Naive thymus-derived CD4-positive, alpha-beta T cell (primary cell): Measurements from ENCODE around the gene CD7. TPM values are rescaled to one million over a fixed set of nuclear protein-coding genes. Genes with fewer than 3 reads are reported as not detected.

Experiments
- ATAC-seq: fragments of 150-1000 bp; cut with Tn5 transposase; 2 replicates; pipeline ENCODE4 v1.10.0; 2021; ENCODE audit warnings: mild to moderate bottlenecking, moderate library complexity
- CTCF ChIA-PET: fragments of 350-600 bp; sonication (Branson Sonifier 250); formaldehyde crosslinking; loops from one replicate; lab custom pipeline; 2021; ENCODE audit warnings: antibody characterized with exemption; lab: Charles Lee
- POLR2A ChIA-PET: fragments of 350-600 bp; sonication (Branson Sonifier 250); formaldehyde crosslinking; loops from one replicate; lab custom pipeline; 2021; ENCODE audit warnings: antibody characterized with exemption, inconsistent platforms; lab: Charles Lee
- DNase-seq, 9 donors: peaks; one replicate each; pipeline versions ENCODE4 v3.0.0 to v3.0.0-alpha.2; 2020 to 2022; ENCODE audit warnings: mixed read lengths in 1 of 9
- H3K27ac ChIP-seq: one replicate; pipeline ENCODE4 v1.7.0; 2013; ENCODE audit warnings: mild to moderate bottlenecking, low read depth, low read length, moderate library complexity
- H3K27me3 ChIP-seq, 2 donors: one replicate each; pipeline ENCODE4 v1.7.0; 2013; ENCODE audit warnings: low read length in 2 of 2, mild to moderate bottlenecking in 2 of 2, moderate library complexity in 2 of 2; ENCODE audit not compliant: control insufficient read depth in 2 of 2, insufficient read depth in 2 of 2
- H3K36me3 ChIP-seq, 3 experiments: 1 replicate in 2 of 3; 2 replicates in 1 of 3; pipeline ENCODE4 v1.7.0; 2013; ENCODE audit warnings: low read length in 3 of 3, mild to moderate bottlenecking in 3 of 3, moderate library complexity in 1 of 3; ENCODE audit not compliant: insufficient read depth in 3 of 3, control insufficient read depth in 2 of 3
- H3K4me1 ChIP-seq, 2 donors: one replicate each; pipeline ENCODE4 v1.7.0; 2013; ENCODE audit warnings: low read length in 2 of 2, mild to moderate bottlenecking in 2 of 2, moderate library complexity in 1 of 2; ENCODE audit not compliant: control insufficient read depth in 2 of 2, insufficient read depth in 2 of 2
- H3K4me3 ChIP-seq: 2 replicates; pipeline ENCODE4 v1.7.0; 2013; ENCODE audit warnings: mild to moderate bottlenecking, low read length
- H3K9me3 ChIP-seq, 3 experiments: 1 replicate in 2 of 3; 2 replicates in 1 of 3; pipeline ENCODE4 v1.7.0; 2013; ENCODE audit warnings: low read length in 3 of 3; ENCODE audit not compliant: control insufficient read depth in 2 of 3
- H3K27ac Mint-ChIP-seq, 9 donors: one replicate each; pipeline ENCODE4 v1.8.0; 2020 to 2022; ENCODE audit warnings: mixed read lengths in 9 of 9, mild to moderate bottlenecking in 8 of 9, moderate library complexity in 5 of 9, inconsistent platforms in 2 of 9
- H3K27me3 Mint-ChIP-seq, 5 donors: one replicate each; pipeline ENCODE4 v1.8.0; 2021 to 2022; ENCODE audit warnings: mixed read lengths in 5 of 5, mild to moderate bottlenecking in 1 of 5
- H3K36me3 Mint-ChIP-seq, 5 donors: one replicate each; pipeline ENCODE4 v1.8.0; 2020 to 2022; ENCODE audit warnings: mixed read lengths in 5 of 5, mild to moderate bottlenecking in 3 of 5, inconsistent platforms in 1 of 5
- H3K4me1 Mint-ChIP-seq, 7 donors: one replicate each; pipeline ENCODE4 v1.8.0; 2020 to 2022; ENCODE audit warnings: mixed read lengths in 7 of 7, mild to moderate bottlenecking in 3 of 7, inconsistent platforms in 1 of 7
- H3K4me3 Mint-ChIP-seq, 10 donors: one replicate each; pipeline ENCODE4 v1.8.0; 2020 to 2022; ENCODE audit warnings: mild to moderate bottlenecking in 10 of 10, mixed read lengths in 10 of 10, moderate library complexity in 6 of 10, inconsistent platforms in 2 of 10
- H3K9me3 Mint-ChIP-seq, 11 donors: one replicate each; pipeline ENCODE4 v1.8.0; 2020 to 2022; ENCODE audit warnings: mixed read lengths in 11 of 11, mild to moderate bottlenecking in 4 of 11, inconsistent platforms in 1 of 11, moderate library complexity in 1 of 11
- intact Hi-C, 2 donors: fragments of 100-400 bp; cut with micrococcal nuclease; formaldehyde crosslinking; loops; one replicate each; pipeline ENCODE4 v1.15.1; 2023
- polyA plus RNA-seq, 2 donors: library from polyadenylated mRNA; unstranded; fragments of 300-500 nt; fragmentation: Illumina TruSeq; gene quantifications; one replicate each; pipeline ENCODE4 v1.2.3, GENCODE V29; 2021
- total RNA-seq, 6 experiments: library from RNA in 5 of 6; stranded (reverse) in 5 of 6; gene quantifications; 1 replicate in 5 of 6; 2 replicates in 1 of 6; pipeline ENCODE4 v1.2.3 and lab custom pipeline; 2021 to 2026

CD7 gene
- total and polyA plus RNA-seq, 7 experiments from 2014 or later, result 61.9 to 390 (median 169) TPM

DNA sequence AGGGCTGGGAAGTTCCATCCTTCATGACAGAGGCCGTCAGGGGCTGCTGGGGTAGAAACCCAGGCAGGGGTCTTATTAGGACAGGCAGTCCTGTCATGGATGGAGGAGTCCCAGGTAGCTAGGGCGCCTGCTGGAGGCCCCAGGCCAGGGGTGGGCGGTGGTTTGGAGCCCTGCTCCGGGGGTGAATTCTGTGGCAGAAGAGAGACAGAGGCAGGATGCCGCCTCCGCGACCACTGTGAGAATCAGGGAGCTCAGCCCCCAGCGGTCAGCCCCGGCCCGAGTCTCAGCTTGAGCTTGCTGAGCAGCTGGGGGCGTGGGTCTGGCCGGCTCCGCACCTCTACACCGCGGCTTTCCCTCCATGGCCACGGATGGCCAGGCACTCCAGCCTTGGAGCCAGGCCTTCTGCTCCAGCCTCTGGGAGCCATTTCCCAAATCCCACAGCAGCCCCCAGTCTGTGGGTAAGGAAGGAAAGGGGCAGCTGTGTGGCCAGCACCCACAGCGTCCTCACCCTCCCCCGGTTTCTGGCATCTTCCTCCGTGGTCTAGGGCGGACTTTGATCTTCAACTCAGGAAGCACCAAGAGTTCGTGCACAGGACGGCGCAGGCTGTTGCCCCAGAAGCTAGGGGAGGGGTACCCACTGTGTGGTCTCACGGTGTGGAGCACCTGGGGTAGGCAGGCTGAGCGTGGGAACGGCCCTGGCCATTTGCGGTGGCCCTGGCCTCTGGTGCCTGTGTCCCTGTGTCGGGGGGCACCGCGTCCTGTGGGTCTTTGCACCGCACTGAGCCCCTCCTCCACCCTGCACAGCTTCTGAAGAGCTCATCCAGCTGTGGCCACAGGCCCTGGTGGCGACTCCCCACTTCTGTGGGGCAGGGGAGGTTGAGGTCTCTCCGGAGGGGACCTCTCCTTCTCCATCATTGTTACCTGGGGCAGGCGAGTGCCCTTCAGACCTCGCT is 14.1 kb downstream of the CD7 start:
- ATAC-seq (peak; percentile 60), DNase-seq (peak in 8 of 9 donors; percentile 50 to 59 (median 54))
- H3K36me3 ChIP-seq, result no peaks in the 10 kb centered on the region
- peak overlapping the region; percentile 67 for H3K4me3 ChIP-seq
- H3K27me3 ChIP-seq, result no peaks in the 10 kb centered on the region
- Mint-ChIP-seq H3K9me3 (no peaks in the 10 kb centered on the region), H3K27me3 (no peaks in the 10 kb centered on the region), H3K36me3 (no peaks in the 10 kb centered on the region), H3K4me3 (peak overlapping the region; percentile 83 to 98 (median 90)), H3K4me1 (peaks cover 25 to 87% (median 67%) of the 10 kb centered on the region in 7 donors), H3K27ac (peak overlapping the region; percentile 80 to 100 (median 100))
- ChIA-PET CTCF (interaction anchor here (1.1 to 6.9 kb wide), 6 partner anchors 9 to 97 kb away, joined by 3 to 61 read pairs (median 24); partner anchors contain the start of gene CD7), POLR2A (interaction anchor here (0.5 to 12.4 kb wide), 12 partner anchors 9 to 273 kb away, joined by 3 to 237 read pairs (median 6); partner anchors contain the start of genes CD7, CSNK1D, SECTM1 and SLC16A3)
- peak overlapping the region; percentile 98 for H3K27ac ChIP-seq
- H3K9me3 ChIP-seq, result no peaks in the 10 kb centered on the region
- intact Hi-C loops, result loop anchor here (1.0 kb wide), 2 partner anchors 14 to 18 kb away; partner anchors contain the start of gene CD7 (in 2 of the 2)
- H3K4me1 ChIP-seq, result peaks cover 57 to 67% of the 10 kb centered on the region in 2 donors

DNA sequence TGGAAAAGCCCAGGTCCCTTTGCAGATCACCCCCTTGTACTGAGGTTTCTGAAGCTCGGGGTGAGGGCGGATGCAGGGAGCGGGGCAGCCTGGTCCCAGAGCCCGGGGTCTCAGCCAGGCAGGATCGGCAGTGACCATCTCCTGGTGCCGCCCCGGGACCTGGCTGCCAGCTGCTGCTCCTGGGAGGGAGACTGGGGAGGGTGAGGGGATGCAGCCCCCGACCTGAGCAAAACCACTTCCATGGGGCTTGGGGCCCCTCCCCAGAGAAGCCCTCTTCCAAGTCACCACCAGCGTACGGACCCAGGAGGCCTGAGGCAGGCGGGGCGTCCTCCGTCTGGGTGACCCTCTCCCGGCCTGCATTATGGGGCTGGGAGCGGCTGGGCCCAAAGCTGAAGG is 14.8 kb downstream of the CD7 start:
- H3K27ac ChIP-seq, result peak overlapping the region; percentile 98
- Mint-ChIP-seq H3K4me3 (peak overlapping the region; percentile 83 to 98 (median 90)), H3K27ac (peak overlapping the region; percentile 88 to 100 (median 100)), H3K36me3 (no peaks in the 10 kb centered on the region), H3K27me3 (peaks cover 0 to 3% (median 0%) of the 10 kb centered on the region in 5 donors), H3K9me3 (peaks cover 0 to 3% (median 0%) of the 10 kb centered on the region in 11 donors), H3K4me1 (peaks cover 25 to 89% (median 70%) of the 10 kb centered on the region in 7 donors)
- peak overlapping the region; percentile 67 for H3K4me3 ChIP-seq
- peaks cover 61 to 68% of the 10 kb centered on the region in 2 donors for H3K4me1 ChIP-seq
- ATAC-seq (no peak), DNase-seq (peak in 1 of 9 donors; percentile 37)
- POLR2A ChIA-PET, result interaction anchor here (0.9 to 12.4 kb wide), 9 partner anchors 9 to 272 kb away, joined by 3 to 237 read pairs (median 7); partner anchors contain the start of genes CD7, CSNK1D and SLC16A3
- H3K9me3 ChIP-seq, result no peaks in the 10 kb centered on the region
- intact Hi-C loops, result loop anchor here in 1 of 2 donors (1.0 kb wide), 2 partner anchors 15 to 19 kb away; partner anchors contain the start of gene CD7
- H3K36me3 ChIP-seq, result no peaks in the 10 kb centered on the region
- no peaks in the 10 kb centered on the region for H3K27me3 ChIP-seq
- CTCF ChIA-PET, result interaction anchor here (1.1 to 6.9 kb wide), 7 partner anchors 10 to 96 kb away, joined by 3 to 61 read pairs (median 18); partner anchors contain the start of genes CD7 and SECTM1

DNA sequence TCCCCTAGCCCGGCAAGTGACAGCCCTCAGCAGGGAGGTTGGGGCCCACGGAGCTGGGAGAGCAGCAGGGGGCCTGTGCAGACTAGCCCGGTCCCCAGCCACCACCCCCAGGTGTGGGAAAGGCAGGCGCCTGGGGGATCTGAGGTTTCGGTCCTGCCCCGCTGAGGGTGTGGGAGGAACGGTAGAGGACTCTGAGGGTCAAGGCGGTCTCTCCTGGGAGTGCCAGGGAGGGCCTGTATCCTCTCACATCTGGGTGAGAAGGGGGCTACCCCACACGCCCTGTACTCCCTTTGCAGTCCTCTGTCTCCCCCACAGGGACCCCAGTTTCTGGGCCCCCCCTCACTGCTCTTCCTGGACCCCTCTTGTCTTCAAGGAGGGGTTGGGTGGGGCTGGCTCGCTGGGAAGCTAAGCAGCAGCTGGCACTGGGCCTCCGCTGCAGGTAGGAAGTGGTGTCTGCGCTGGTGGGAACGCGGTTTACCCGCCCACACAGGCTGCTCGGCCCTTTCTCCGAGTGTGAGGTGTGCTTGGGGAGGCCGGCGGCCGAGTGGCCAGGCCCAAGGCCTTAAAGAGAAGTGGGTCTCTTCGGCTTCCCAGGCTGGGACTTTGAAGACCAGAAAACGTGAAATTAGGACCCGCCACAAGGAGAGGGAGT is 15.4 kb downstream of the CD7 start:
- Mint-ChIP-seq H3K36me3 (no peaks in the 10 kb centered on the region), H3K4me1 (peaks cover 24 to 94% (median 75%) of the 10 kb centered on the region in 7 donors), H3K27me3 (peaks cover 0 to 3% (median 0%) of the 10 kb centered on the region in 5 donors), H3K27ac (peak overlapping the region; percentile 88 to 100 (median 100)), H3K9me3 (peaks cover 0 to 3% (median 0%) of the 10 kb centered on the region in 11 donors), H3K4me3 (peak overlapping the region; percentile 83 to 98 (median 90))
- intact Hi-C loops, result loop anchor here in 1 of 2 donors (1.0 kb wide), 2 partner anchors 15 to 19 kb away; partner anchors contain the start of gene CD7
- H3K36me3 ChIP-seq, result no peaks in the 10 kb centered on the region
- peak overlapping the region; percentile 98 for H3K27ac ChIP-seq
- no peaks in the 10 kb centered on the region for H3K27me3 ChIP-seq
- H3K4me1 ChIP-seq, result peaks cover 66 to 73% of the 10 kb centered on the region in 2 donors
- ATAC-seq, result no peak
- no peaks in the 10 kb centered on the region for H3K9me3 ChIP-seq
- peak in 8 of 9 donors; percentile 51 to 78 (median 56) for DNase-seq
- ChIA-PET POLR2A (interaction anchor here (1.0 to 12.4 kb wide), 9 partner anchors 9 to 272 kb away, joined by 3 to 237 read pairs (median 7); partner anchors contain the start of genes CD7, CSNK1D, NARF and SLC16A3), CTCF (interaction anchor here (0.6 to 6.9 kb wide), 10 partner anchors 10 to 257 kb away, joined by 3 to 61 read pairs (median 6); partner anchors contain the start of genes CD7 and SECTM1)
- peak overlapping the region; percentile 67 for H3K4me3 ChIP-seq

DNA sequence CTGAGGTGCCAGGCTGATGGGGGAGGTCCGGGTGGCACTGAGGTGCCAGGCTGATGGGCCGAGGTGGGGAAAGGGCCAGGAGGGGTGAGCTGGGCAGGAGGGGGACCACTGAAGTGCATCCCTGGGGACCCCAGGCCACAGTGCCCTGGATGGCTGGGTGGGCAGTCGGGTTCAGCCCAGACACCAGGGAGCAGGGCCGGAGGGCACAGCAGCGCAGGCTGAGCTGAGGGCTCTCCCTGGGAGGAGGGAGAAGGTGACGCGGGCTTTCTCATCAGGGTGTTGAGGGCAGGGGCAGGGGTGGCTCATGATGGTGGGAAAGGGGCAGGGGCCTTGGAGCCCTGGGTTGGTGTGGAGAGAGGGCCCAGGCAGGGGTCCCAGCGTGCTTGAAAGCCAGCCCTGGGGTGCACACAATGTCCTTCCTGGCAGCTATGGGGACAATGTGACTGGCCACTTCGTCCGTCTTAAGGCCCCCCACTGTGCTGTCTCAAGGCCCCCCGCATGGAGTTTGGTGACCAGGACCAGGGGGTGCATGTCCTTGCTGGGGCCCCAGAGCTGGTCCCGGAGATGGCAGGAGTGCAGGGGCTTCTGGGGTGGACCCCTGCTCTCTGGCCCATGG is 16.0 kb downstream of the CD7 start:
- H3K4me3 ChIP-seq, result peak overlapping the region; percentile 67
- CTCF ChIA-PET, result interaction anchor here (0.6 to 6.9 kb wide), 9 partner anchors 11 to 257 kb away, joined by 3 to 61 read pairs (median 7); partner anchors contain the start of genes CD7 and SECTM1
- peaks cover 73 to 79% of the 10 kb centered on the region in 2 donors for H3K4me1 ChIP-seq
- Mint-ChIP-seq H3K9me3 (peaks cover 0 to 3% (median 0%) of the 10 kb centered on the region in 11 donors), H3K4me3 (peak overlapping the region; percentile 23 to 99 (median 96)), H3K27ac (peak overlapping the region in 8 of 9 donors; percentile 100), H3K36me3 (no peaks in the 10 kb centered on the region), H3K27me3 (peaks cover 0 to 3% (median 0%) of the 10 kb centered on the region in 5 donors), H3K4me1 (peaks cover 19 to 94% (median 75%) of the 10 kb centered on the region in 7 donors)
- H3K27me3 ChIP-seq, result no peaks in the 10 kb centered on the region
- intact Hi-C loops, result no loop called here
- no peaks in the 10 kb centered on the region for H3K36me3 ChIP-seq
- ATAC-seq (no peak), DNase-seq (no peak)
- no peaks in the 10 kb centered on the region for H3K9me3 ChIP-seq
- POLR2A ChIA-PET, result interaction anchor here (1.2 to 12.4 kb wide), 6 partner anchors 8 to 157 kb away, joined by 3 to 237 read pairs (median 16); partner anchors contain the start of genes CD7, NARF and SLC16A3
- peak overlapping the region; percentile 98 for H3K27ac ChIP-seq

DNA sequence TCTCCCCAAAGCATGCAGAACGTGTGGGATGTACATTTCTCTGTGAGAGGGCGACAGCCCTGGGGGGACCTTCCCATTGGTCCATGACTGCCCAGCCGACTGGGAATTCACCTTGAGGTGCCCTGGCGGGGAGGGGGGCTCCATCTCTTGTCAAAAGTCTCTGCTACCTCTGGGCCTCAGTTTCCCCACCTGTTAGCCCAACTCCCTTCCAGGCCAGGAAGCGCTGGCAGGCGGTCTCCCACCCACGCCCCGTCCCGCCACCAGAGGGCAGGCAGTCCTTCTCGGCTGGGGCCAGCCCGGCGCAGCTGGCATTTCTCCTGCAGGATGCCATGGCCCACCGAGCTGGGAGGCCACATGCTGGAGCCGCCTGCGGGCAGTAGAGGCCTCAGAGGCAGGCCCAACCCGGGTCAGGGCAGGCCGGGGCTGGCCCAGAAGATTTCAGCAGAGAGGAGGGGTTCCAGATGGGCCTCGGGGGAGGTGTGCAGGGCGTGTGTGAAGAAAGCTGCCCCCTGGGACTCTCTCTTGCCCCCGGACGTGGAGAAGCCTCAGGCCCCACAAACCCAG is 16.6 kb downstream of the CD7 start:
- Mint-ChIP-seq H3K27ac (peak overlapping the region; percentile 100), H3K4me1 (peaks cover 19 to 90% (median 74%) of the 10 kb centered on the region in 7 donors), H3K9me3 (peaks cover 0 to 3% (median 0%) of the 10 kb centered on the region in 11 donors), H3K27me3 (peaks cover 0 to 3% (median 0%) of the 10 kb centered on the region in 5 donors), H3K36me3 (no peaks in the 10 kb centered on the region), H3K4me3 (peak overlapping the region; percentile 88 to 99 (median 96))
- peak; percentile 46 to 73 (median 62) for DNase-seq
- POLR2A ChIA-PET, result interaction anchor here (1.2 to 12.4 kb wide), 6 partner anchors 8 to 157 kb away, joined by 3 to 237 read pairs (median 16); partner anchors contain the start of genes CD7, NARF and SLC16A3
- H3K4me1 ChIP-seq, result peaks cover 76 to 82% of the 10 kb centered on the region in 2 donors
- no peak for ATAC-seq
- H3K4me3 ChIP-seq, result no peak overlapping the region
- H3K27me3 ChIP-seq, result no peaks in the 10 kb centered on the region
- intact Hi-C loops, result no loop called here
- no peaks in the 10 kb centered on the region for H3K9me3 ChIP-seq
- H3K36me3 ChIP-seq, result no peaks in the 10 kb centered on the region
- CTCF ChIA-PET, result interaction anchor here (0.6 to 6.9 kb wide), 11 partner anchors 9 to 333 kb away, joined by 3 to 61 read pairs (median 5); partner anchors contain the start of genes CD7 and SECTM1
- H3K27ac ChIP-seq, result peak overlapping the region; percentile 98
